Adrenal gland (tissue), 12 donors: ENCODE results near the gene LAMC3. TPM values are rescaled to one million over a fixed set of nuclear protein-coding genes. Genes with fewer than 3 reads are reported as not detected.
A peak's percentile ranks its signal among the peaks of the same experiment; 100 is the strongest.

ENCODE experiments used
- DNase-seq, 7 donors: peaks; one replicate each; pipeline ENCODE4 v3.0.0-alpha.2; 2019 to 2020
- H3K27ac ChIP-seq, 5 donors: fragments of 200-600 bp; sonication (generic) in 4 of 5; 1 replicate in 3 of 5; 2 replicates in 2 of 5; pipeline versions ENCODE4 v1.5.1 to v1.8.0; 2016 to 2020; ENCODE audit warnings: mild to moderate bottlenecking in 1 of 5
- H3K27me3 ChIP-seq: fragments of 200-600 bp; 2 replicates; pipeline ENCODE4 v1.8.0; 2021
- H3K36me3 ChIP-seq, 2 donors: fragments of 200-600 bp; replicated peaks in 1 of 2; 1 replicate in 1 of 2; 2 replicates in 1 of 2; pipeline versions ENCODE4 v1.5.1 to v1.8.0; 2018 to 2022
- H3K4me1 ChIP-seq, 2 donors: fragments of 200-600 bp; replicated peaks in 1 of 2; 1 replicate in 1 of 2; 2 replicates in 1 of 2; pipeline versions ENCODE4 v1.5.1 to v1.8.0; 2018 to 2021
- H3K4me3 ChIP-seq, 4 donors: fragments of 200-600 bp; sonication (generic) in 3 of 4; one replicate each; pipeline ENCODE4 v1.5.1; 2016 to 2018
- H3K9me3 ChIP-seq, 3 donors: fragments of 200-600 bp; sonication (generic) in 1 of 3; replicated peaks in 1 of 3; 1 replicate in 2 of 3; 2 replicates in 1 of 3; pipeline versions ENCODE4 v1.5.1 to v1.8.0; 2016 to 2021
- CTCF ChIP-seq, 6 experiments: fragments of 450-650 bp in 4 of 6; fragments of 200-600 bp in 2 of 6; sonication (generic) in 1 of 6; IDR thresholded peaks; 1 replicate in 5 of 6; 2 replicates in 1 of 6; pipeline versions ENCODE4 v1.5.1 to v1.8.0; 2016 to 2021; ENCODE audit warnings: antibody characterized with exemption in 6 of 6, mild to moderate bottlenecking in 2 of 6, moderate library complexity in 1 of 6
- POLR2A ChIP-seq, 2 donors: fragments of 450-650 bp; IDR thresholded peaks; one replicate each; pipeline ENCODE4 v1.6.1; 2017; ENCODE audit warnings: antibody characterized with exemption in 2 of 2, mild to moderate bottlenecking in 2 of 2, moderate library complexity in 1 of 2
- WGBS, 4 donors: extraction: QIAGEN DNeasy Blood & Tissue Kit in 2 of 4; methylation state at CpG; one replicate each; pipeline versions ENCODE4 v1.1.5 to v1.1.7; 2013 to 2017; 5-methylcytosine and 5-hydroxymethylcytosine counted together
- intact Hi-C, 2 donors: fragments of 100-400 bp; cut with DNase I; formaldehyde crosslinking; loops; one replicate each; pipeline versions ENCODE4 v1.14.1 to v1.15.0; 2022 to 2023
- polyA plus RNA-seq, 3 donors: library from polyadenylated mRNA; stranded (reverse); fragments of 200-250 nt in 2 of 3; fragments of 350-450 nt in 1 of 3; fragmentation: Illumina TruSeq in 1 of 3; extraction: RNeasy Lipid Tissue Mini Kit (QIAGEN cat#74804) in 1 of 3; gene quantifications; one replicate each; pipeline ENCODE4 v1.2.3, GENCODE V29; 2013 to 2014
- total RNA-seq, 9 donors: library from RNA; depleted of rRNA in 4 of 9; stranded (reverse); fragments of >200 nt in 4 of 9; fragments of 120-200 nt in 1 of 9; fragmentation: NEBNext Ultra II Directional in 1 of 9; extraction: Animal tissue kit (Norgen Biotek cat#: 25700) in 1 of 9; gene quantifications; one replicate each; pipeline versions ENCODE4 v1.1.0 to v1.2.4, GENCODE V29; 2013 to 2023
- donor health status: healthy with polysubstance abuse.
- donor health status: Bipolar disorder and iron deficiency.
- donor health status: DM: yes; HTN: yes; CAD: no.
- donor health status: DM: no; HTN: no; CAD: no.
- donor health status: DM: no; HTN: no; CAD: no.
- donor health status: DM: yes; HTN: yes; CAD: no.

LAMC3 gene
- total and polyA plus RNA-seq, 12 donors, result 3.3 to 125 (median 49.7) TPM

- Histone ChIP-seq H3K9me3 (no peaks in the 10 kb centered on the region), H3K27me3 (no peaks in the 10 kb centered on the region), H3K4me1 (no peaks in the 10 kb centered on the region), H3K36me3 (no peaks in the 10 kb centered on the region), H3K4me3 (no peak overlapping the region), H3K27ac (peak overlapping the region in 1 of 5 donors; percentile 27)
- intact Hi-C loops, result no loop called here
- DNase-seq, result peak; percentile 63 to 93 (median 92)
- WGBS, 4 donors, result 46 to 55% (median 50%) methylated on average over 10 to 22 of the region's 22 CpGs
- TF ChIP-seq POLR2A (IDR thresholded peaks at IDR 0.05) (no peak), CTCF (IDR thresholded peaks at IDR 0.05) (no peak)
Measured at GRCh38 chr9:130962418-130963316, 46.3 kb upstream of the LAMC3 start.

GRCh38 chr9:130963337-130963908, 45.6 kb upstream of the LAMC3 start:
- TF ChIP-seq POLR2A (IDR thresholded peaks at IDR 0.05) (no peak), CTCF (IDR thresholded peaks at IDR 0.05) (no peak)
- Histone ChIP-seq H3K4me3 (no peak overlapping the region), H3K9me3 (no peaks in the 10 kb centered on the region), H3K36me3 (no peaks in the 10 kb centered on the region), H3K27ac (no peak overlapping the region), H3K4me1 (no peaks in the 10 kb centered on the region), H3K27me3 (no peaks in the 10 kb centered on the region)
- no peak for DNase-seq
- intact Hi-C loops, result no loop called here
- 80 to 89% (median 88%) methylated on average over 13 to 15 of the region's 15 CpGs for WGBS, 4 donors

- intact Hi-C loops, result no loop called here
- Histone ChIP-seq H3K27me3 (no peaks in the 10 kb centered on the region), H3K36me3 (no peaks in the 10 kb centered on the region), H3K27ac (no peak overlapping the region), H3K9me3 (no peaks in the 10 kb centered on the region), H3K4me3 (no peak overlapping the region), H3K4me1 (no peaks in the 10 kb centered on the region)
- WGBS, 4 donors, result 91 to 98% (median 96%) methylated on average over 8 of the region's 8 CpGs
- no peak for TF ChIP-seq CTCF (IDR thresholded peaks at IDR 0.05)
- no peak for TF ChIP-seq POLR2A (IDR thresholded peaks at IDR 0.05)
- no peak for DNase-seq
Measured at GRCh38 chr9:130963916-130964315, 45.1 kb upstream of the LAMC3 start.

- Histone ChIP-seq H3K36me3 (no peaks in the 10 kb centered on the region), H3K27ac (no peak overlapping the region), H3K27me3 (no peaks in the 10 kb centered on the region), H3K4me3 (no peak overlapping the region), H3K9me3 (no peaks in the 10 kb centered on the region), H3K4me1 (no peaks in the 10 kb centered on the region)
- no peak for DNase-seq
- 73 to 78% (median 74%) methylated on average over 7 of the region's 7 CpGs for WGBS, 4 donors
- no peak for TF ChIP-seq CTCF (IDR thresholded peaks at IDR 0.05)
- TF ChIP-seq POLR2A (IDR thresholded peaks at IDR 0.05), result no peak
- intact Hi-C loops, result no loop called here
Measured at GRCh38 chr9:130965680-130966079, 43.3 kb upstream of the LAMC3 start.
